HCT116 (cell line): ENCODE results near the gene FICD. TPM values are rescaled to one million over a fixed set of nuclear protein-coding genes. Genes with fewer than 3 reads are reported as not detected.
A peak's percentile ranks its signal among the peaks of the same experiment; 100 is the strongest.

Experiments
- ATAC-seq: fragments of 200-7000 bp; cut with Tn5 transposase; 2 replicates; pipeline ENCODE4 v1.9.1; 2020; ENCODE audit warnings: mild to moderate bottlenecking, moderate library complexity
- BruUV-seq: library from RNA; stranded (reverse); fragments of 400-500 nt; replicated peaks from 2 replicates; lab custom pipeline; 2021; lab: Mats Ljungman, UMichigan
- CTCF ChIA-PET: fragments of 300-600 bp; sonication (Branson Sonifier 250); formaldehyde crosslinking; loops from one replicate; lab custom pipeline; 2021; ENCODE audit warnings: antibody characterized with exemption; lab: Charles Lee
- POLR2A ChIA-PET: fragments of 300-600, 350-600 bp; sonication (Branson Sonifier 250); formaldehyde crosslinking; loops from one replicate; lab custom pipeline; 2021; ENCODE audit warnings: antibody characterized with exemption; lab: Charles Lee
- RAD21 ChIA-PET, 2 experiments: fragments of 300-600 bp; sonication (Branson Sonifier 250); formaldehyde crosslinking; loops; one replicate each; lab custom pipeline; 2023; ENCODE audit warnings: low total read pairs in 2 of 2; ENCODE audit not compliant: uncharacterized antibody in 2 of 2, unreplicated experiment in 2 of 2, low non-redundant PET in 1 of 2; lab: Charles Lee
- DNase-seq: peaks from one replicate; pipeline ENCODE4 v3.0.0-alpha.2; 2010; ENCODE audit warnings: low read depth, low spot score
- H2AFZ ChIP-seq: fragments of 200-600 bp; shearing (Covaris generic), sonication (generic); 2 replicates; pipeline ENCODE4 v1.6.1; 2017; ENCODE audit warnings: low read depth, mixed run types, mixed read lengths, antibody characterized with exemption, low read length; ENCODE audit not compliant: poor library complexity, severe bottlenecking
- H3K27ac ChIP-seq: 2 replicates; pipeline ENCODE4 v1.5.1; 2012; ENCODE audit warnings: low read depth, low read length
- H3K27me3 ChIP-seq: fragments of 200-600 bp; sonication (generic); 2 replicates; pipeline ENCODE4 v1.6.1; 2016; ENCODE audit warnings: mixed run types, low read length, mixed read lengths; ENCODE audit not compliant: insufficient read depth
- H3K36me3 ChIP-seq, 2 experiments: fragments of 200-500 bp in 1 of 2; fragments of 200-600 bp in 1 of 2; sonication (Bioruptor generic) in 1 of 2; sonication (generic) in 1 of 2; 2 replicates each; pipeline versions ENCODE4 v1.5.1 to v1.6.1; 2014 to 2016; ENCODE audit warnings: low read length in 2 of 2, inconsistent platforms in 1 of 2, mixed read lengths in 1 of 2, mixed run types in 1 of 2; ENCODE audit not compliant: insufficient read depth in 2 of 2, control insufficient read depth in 1 of 2
- H3K4me1 ChIP-seq, 2 experiments: fragments of 200-600 bp in 1 of 2; sonication (generic) in 1 of 2; 2 replicates each; pipeline versions ENCODE4 v1.5.1 to v1.6.1; 2012 to 2017; ENCODE audit warnings: low read length in 2 of 2, inconsistent platforms in 1 of 2, mild to moderate bottlenecking in 1 of 2, mixed read lengths in 1 of 2, mixed run types in 1 of 2, moderate library complexity in 1 of 2; ENCODE audit not compliant: insufficient read depth in 2 of 2, control insufficient read depth in 1 of 2
- H3K4me2 ChIP-seq: fragments of 200-600 bp; sonication (generic); 2 replicates; pipeline ENCODE4 v1.6.1; 2017; ENCODE audit warnings: mixed run types, low read length, mixed read lengths
- H3K4me3 ChIP-seq, 2 experiments: fragments of 200-600 bp in 1 of 2; sonication (generic) in 1 of 2; replicated peaks in 1 of 2; 2 replicates each; pipeline ENCODE4 v1.5.1; 2011 to 2016; ENCODE audit warnings: low read length in 2 of 2, control low read depth in 1 of 2, low read depth in 1 of 2, mild to moderate bottlenecking in 1 of 2, mixed read lengths in 1 of 2, mixed run types in 1 of 2
- H3K79me2 ChIP-seq: fragments of 200-600 bp; sonication (generic); 2 replicates; pipeline ENCODE4 v1.6.1; 2017; ENCODE audit warnings: mild to moderate bottlenecking, mixed run types, low read length, moderate library complexity, mixed read lengths; ENCODE audit not compliant: insufficient read depth
- H3K9ac ChIP-seq: fragments of 200-600 bp; sonication (generic); 2 replicates; pipeline ENCODE4 v1.6.1; 2016; ENCODE audit warnings: low read length, mixed read lengths
- H3K9me2 ChIP-seq: fragments of 200-600 bp; sonication (generic), shearing (Covaris generic); 2 replicates; pipeline ENCODE4 v1.6.1; 2017; ENCODE audit warnings: mixed run types, mild to moderate bottlenecking, moderate library complexity; ENCODE audit not compliant: insufficient read depth
- H3K9me3 ChIP-seq, 2 experiments: fragments of 200-500 bp in 1 of 2; fragments of 200-600 bp in 1 of 2; sonication (Bioruptor generic) in 1 of 2; sonication (generic) in 1 of 2; 2 replicates each; pipeline ENCODE4 v1.6.1; 2014 to 2017; ENCODE audit warnings: low read length in 2 of 2, mixed read lengths in 2 of 2, inconsistent platforms in 1 of 2, low read depth in 1 of 2, mild to moderate bottlenecking in 1 of 2, mixed run types in 1 of 2, moderate library complexity in 1 of 2; ENCODE audit not compliant: control insufficient read depth in 1 of 2, insufficient read depth in 1 of 2
- H4K20me1 ChIP-seq: fragments of 200-600 bp; sonication (generic), shearing (Covaris generic); 2 replicates; pipeline ENCODE4 v1.6.1; 2017; ENCODE audit warnings: mixed run types, mild to moderate bottlenecking, moderate library complexity; ENCODE audit not compliant: insufficient read depth
- ATF3 ChIP-seq: IDR thresholded peaks from 2 replicates; pipeline ENCODE4 v1.6.1; 2012
- CEBPB ChIP-seq: IDR thresholded peaks from 2 replicates; pipeline ENCODE4 v1.6.1; 2012; ENCODE audit warnings: low read depth
- CTCF ChIP-seq, 3 experiments: fragments of 200-600 bp in 1 of 3; sonication (generic) in 1 of 3; IDR thresholded peaks in 2 of 3; conservative IDR thresholded peaks in 1 of 3; 2 replicates each; pipeline ENCODE4 v1.5.1; 2012 to 2017; ENCODE audit warnings: low read depth in 2 of 3, low read length in 2 of 3, antibody characterized with exemption in 1 of 3, borderline replicate concordance in 1 of 3, control low read depth in 1 of 3, mild to moderate bottlenecking in 1 of 3, mixed read lengths in 1 of 3, mixed run types in 1 of 3, moderate library complexity in 1 of 3; ENCODE audit not compliant: insufficient read depth in 1 of 3
- EGR1 ChIP-seq: IDR thresholded peaks from 2 replicates; pipeline ENCODE4 v1.6.1; 2012; ENCODE audit warnings: low read depth
- ELF1 ChIP-seq: IDR thresholded peaks from 2 replicates; pipeline ENCODE4 v1.6.1; 2012; ENCODE audit warnings: low read depth, borderline replicate concordance
- EZH2phosphoT487 ChIP-seq: fragments of 200-600 bp; IDR thresholded peaks from 2 replicates; pipeline ENCODE4 v1.6.1; 2018; ENCODE audit warnings: antibody characterized with exemption, borderline replicate concordance
- JUND ChIP-seq: IDR thresholded peaks from 2 replicates; pipeline ENCODE4 v1.6.1; 2012
- MAX ChIP-seq: IDR thresholded peaks from 2 replicates; pipeline ENCODE4 v1.6.1; 2012
- POLR2A ChIP-seq: IDR thresholded peaks from 2 replicates; pipeline ENCODE4 v1.7.0; 2011; ENCODE audit warnings: borderline replicate concordance; ENCODE audit not compliant: insufficient read depth, insufficient read length; ENCODE audit errors: extremely low read depth
- POLR2AphosphoS5 ChIP-seq: IDR thresholded peaks from 2 replicates; pipeline ENCODE4 v1.6.1; 2011; ENCODE audit warnings: mild to moderate bottlenecking, low read depth, low read length, moderate library complexity
- RAD21 ChIP-seq: IDR thresholded peaks from 2 replicates; pipeline ENCODE4 v1.6.1; 2012; ENCODE audit warnings: low read depth, mild to moderate bottlenecking
- REST ChIP-seq: IDR thresholded peaks from 2 replicates; pipeline ENCODE4 v1.6.1; 2012; ENCODE audit warnings: low read depth
- SIN3A ChIP-seq: IDR thresholded peaks from 2 replicates; pipeline ENCODE4 v1.6.1; 2012; ENCODE audit warnings: low read depth
- SP1 ChIP-seq: IDR thresholded peaks from 2 replicates; pipeline ENCODE4 v1.6.1; 2012; ENCODE audit warnings: low read depth
- TCF7L2 ChIP-seq: IDR thresholded peaks from 2 replicates; pipeline ENCODE4 v1.7.0; 2011; ENCODE audit warnings: borderline replicate concordance, inconsistent platforms; ENCODE audit not compliant: insufficient read depth, insufficient read length; ENCODE audit errors: extremely low read depth
- ZNF274 ChIP-seq: fragments of 200-500 bp; sonication (Bioruptor generic); IDR thresholded peaks from 2 replicates; pipeline ENCODE4 v1.6.1; 2014; ENCODE audit warnings: mild to moderate bottlenecking, low read depth, low read length, inconsistent platforms
- intact Hi-C: fragments of 100-400 bp; cut with micrococcal nuclease; formaldehyde crosslinking; loops from 2 replicates; pipeline ENCODE4 v1.10.0; 2022
- total RNA-seq: library from RNA; stranded (reverse); gene quantifications from one replicate; pipeline ENCODE4 v1.2.1, GENCODE V29; 2021; ENCODE audit not compliant: unreplicated experiment

The FICD gene
- total RNA-seq, 1 experiment from 2014 or later, result 5.1 TPM

- Histone ChIP-seq H3K4me2 (no peak overlapping the region), H3K9me2 (no peaks in the 10 kb centered on the region), H3K4me1 (no peaks in the 10 kb centered on the region), H3K4me3 (no peak overlapping the region), H3K9ac (no peak overlapping the region), H3K9me3 (no peaks in the 10 kb centered on the region), H3K79me2 (peaks cover 30% of the 10 kb centered on the region; the same call in 1 of the 2 replicates), H3K27ac (no peak overlapping the region), H3K27me3 (no peaks in the 10 kb centered on the region), H4K20me1 (no peaks in the 10 kb centered on the region), H2AFZ (no peak overlapping the region), H3K36me3 (peaks cover 72 to 73% of the 10 kb centered on the region in 2 experiments)
- RAD21 ChIA-PET, result no interaction called here
- POLR2A ChIA-PET, result no interaction called here
- no TSS peak for BruUV-seq
- TF ChIP-seq CEBPB (no peak), CTCF (IDR thresholded peaks at IDR 0.05 in 2 of 3, conservative IDR thresholded peaks at IDR 0.05 in 1 of 3; ENCODE audit: borderline replicate concordance in 1 of 3, insufficient read depth in 1 of 3, low read depth in 2 of 3, low read length in 2 of 3) (no peak), ZNF274 (no peak), SIN3A (no peak), POLR2AphosphoS5 (no peak), MAX (no peak), RAD21 (no peak), ATF3 (no peak), SP1 (no peak), TCF7L2 (no peak), EZH2phosphoT487 (no peak), REST (no peak), JUND (no peak), ELF1 (no peak), EGR1 (no peak), POLR2A (no peak)
- ATAC-seq (0 out of 2 replicates have a peak, but pooled peaks have one; percentile 9), DNase-seq (no peak)
- CTCF ChIA-PET, result no interaction called here
- intact Hi-C loops, result no loop called here
These were observed 12.1 kb downstream of the FICD start for GRCh38 chr12:108527166-108527496.
